CMK (cell line): ENCODE measurements around the gene ATP5MC2.
"Not testable (repeated sequence)": the region's sequence is repeated elsewhere in the genome, so short reads cannot be mapped to it uniquely, and the experiment has no call there.

Source experiments
- DNase-seq: peaks from one replicate; pipeline ENCODE4 v3.0.0-alpha.2; 2010; ENCODE audit warnings: low read depth

ATP5MC2 gene

GRCh38 chr12:53646300-53646699 is 29.6 kb downstream of the ATP5MC2 start:
- DNase-seq = not testable (repeated sequence)

GRCh38 chr12:53645165-53645564 is 30.7 kb downstream of the ATP5MC2 start:
- DNase-seq = no peak

GRCh38 chr12:53644133-53644532 is 31.8 kb downstream of the ATP5MC2 start:
- no peak for DNase-seq

- DNase-seq = no peak
Measured at GRCh38 chr12:53643232-53643979, 32.5 kb downstream of the ATP5MC2 start.

GRCh38 chr12:53638057-53638456 is 37.8 kb downstream of the ATP5MC2 start:
- DNase-seq = no peak

GRCh38 chr12:53636641-53637040 is 39.2 kb downstream of the ATP5MC2 start:
- DNase-seq = no peak

GRCh38 chr12:53635708-53636107 is 40.2 kb downstream of the ATP5MC2 start:
- not testable (repeated sequence) for DNase-seq

GRCh38 chr12:53631721-53632120 is 44.2 kb downstream of the ATP5MC2 start:
- DNase-seq = no peak

GRCh38 chr12:53627919-53628318 is 48.0 kb downstream of the ATP5MC2 start:
- DNase-seq = no peak

GRCh38 chr12:53626702-53627169 is 49.1 kb downstream of the ATP5MC2 start:
- no peak for DNase-seq

- peak; percentile 95 for DNase-seq
Measured at GRCh38 chr12:53625946-53626701, 49.8 kb downstream of the ATP5MC2 start, which contains the start of gene ATF7. Gene ATF7 (minus strand): TSS chr12:53626382. CDS start chr12:53601000, 25,382 bp downstream.

- no peak for DNase-seq
Measured at GRCh38 chr12:53625373-53625945, 50.4 kb downstream of the ATP5MC2 start.

GRCh38 chr12:53624956-53625355 is 50.9 kb downstream of the ATP5MC2 start:
- DNase-seq = no peak

GRCh38 chr12:53624458-53624857 is 51.4 kb downstream of the ATP5MC2 start:
- DNase-seq = no peak

- no peak for DNase-seq
Measured at GRCh38 chr12:53623548-53624385, 52.1 kb downstream of the ATP5MC2 start.

GRCh38 chr12:53622724-53623123 is 53.2 kb downstream of the ATP5MC2 start:
- no peak for DNase-seq

- no peak for DNase-seq
Measured at GRCh38 chr12:53618275-53618674, 57.6 kb downstream of the ATP5MC2 start.

- DNase-seq = no peak
Measured at GRCh38 chr12:53617700-53618099, 58.2 kb downstream of the ATP5MC2 start.

GRCh38 chr12:53616950-53617349 is 58.9 kb downstream of the ATP5MC2 start:
- no peak for DNase-seq
